Smooth muscle cell (in vitro differentiated cells): ENCODE data around the gene CMIP. TPM values are rescaled to one million over a fixed set of nuclear protein-coding genes. Genes with fewer than 3 reads are reported as not detected.

Experiments used
- DNase-seq: peaks from one replicate; lab custom pipeline; 2025; ENCODE audit not compliant: unreplicated experiment; lab: John Stamatoyannopoulos, UW
- H2AFZ ChIP-seq: fragments of 200-600 bp; sonication (generic); 2 replicates; pipeline ENCODE4 v1.6.0; 2016; ENCODE audit warnings: antibody characterized with exemption, low read depth, mild to moderate bottlenecking
- H3F3A ChIP-seq: fragments of 200-600 bp; sonication (generic); 2 replicates; pipeline ENCODE4 v1.6.0; 2017; ENCODE audit warnings: antibody characterized with exemption, low read depth
- H3K27ac ChIP-seq: fragments of 200-600 bp; sonication (generic); 2 replicates; pipeline ENCODE4 v1.5.1; 2016; ENCODE audit warnings: low read depth, mild to moderate bottlenecking
- H3K27me3 ChIP-seq: fragments of 200-600 bp; sonication (generic); 2 replicates; pipeline ENCODE4 v1.6.1; 2016; ENCODE audit warnings: low read depth, mild to moderate bottlenecking
- H3K36me3 ChIP-seq: fragments of 200-600 bp; sonication (generic); 2 replicates; pipeline ENCODE4 v1.5.1; 2016; ENCODE audit warnings: low read depth
- H3K4me1 ChIP-seq: fragments of 200-600 bp; sonication (generic); 2 replicates; pipeline ENCODE4 v1.5.1; 2016; ENCODE audit warnings: low read depth
- H3K4me2 ChIP-seq: fragments of 200-600 bp; sonication (generic); 2 replicates; pipeline ENCODE4 v1.6.0; 2016; ENCODE audit warnings: mild to moderate bottlenecking
- H3K4me3 ChIP-seq: fragments of 200-600 bp; sonication (generic); 2 replicates; pipeline ENCODE4 v1.5.1; 2016; ENCODE audit warnings: mild to moderate bottlenecking
- H3K79me2 ChIP-seq: fragments of 200-600 bp; sonication (generic); 2 replicates; pipeline ENCODE4 v1.6.0; 2016; ENCODE audit warnings: low read depth, mild to moderate bottlenecking
- H3K9ac ChIP-seq: fragments of 200-600 bp; sonication (generic); 2 replicates; pipeline ENCODE4 v1.6.0; 2016; ENCODE audit warnings: low read depth
- H3K9me3 ChIP-seq: fragments of 200-600 bp; sonication (generic); replicated peaks from 2 replicates; pipeline ENCODE4 v1.5.1; 2016; ENCODE audit warnings: low read depth
- H4K20me1 ChIP-seq: fragments of 200-600 bp; sonication (generic); 2 replicates; pipeline ENCODE4 v1.6.0; 2016; ENCODE audit warnings: low read depth
- CTCF ChIP-seq: fragments of 200-600 bp; sonication (generic); IDR thresholded peaks from 2 replicates; pipeline ENCODE4 v1.5.1; 2017; ENCODE audit warnings: borderline replicate concordance, mild to moderate bottlenecking, antibody characterized with exemption; ENCODE audit not compliant: insufficient read depth, poor library complexity, severe bottlenecking
- WGBS: methylation state at CpG from one replicate; pipeline ENCODE4 v1.1.7; 2016; ENCODE audit warnings: low lambda C conversion rate; 5-methylcytosine and 5-hydroxymethylcytosine counted together
- polyA plus RNA-seq: library from polyadenylated mRNA; unstranded; fragments of >200 nt; fragmentation: Nextera tagmentation; extraction: Ambion mirVana; gene quantifications from 2 replicates; pipeline ENCODE4 v1.2.1, GENCODE V29; 2016
- total RNA-seq: library from RNA; depleted of rRNA; stranded (reverse); fragments of >200 nt; gene quantifications from 2 replicates; pipeline ENCODE4 v1.2.3, GENCODE V29; 2014

Gene CMIP
- total and polyA plus RNA-seq, 2 experiments from 2014 or later, result 2.5 to 44.5 TPM

GRCh38 chr16:81624403-81624759, 179.8 kb downstream of the CMIP start:
- H3K4me3 ChIP-seq, result no peak overlapping the region
- no peak overlapping the region for H3K9ac ChIP-seq
- no peak overlapping the region for H2AFZ ChIP-seq
- H3F3A ChIP-seq, result peaks cover 5% of the 10 kb centered on the region
- WGBS, result 98% methylated on average over 5 of the region's 6 CpGs
- no peak overlapping the region for H3K4me2 ChIP-seq
- no peaks in the 10 kb centered on the region for H4K20me1 ChIP-seq
- peak overlapping the region; percentile 56 for H3K27ac ChIP-seq
- TF ChIP-seq CTCF, result no peak
- H3K36me3 ChIP-seq, result no peaks in the 10 kb centered on the region
- H3K4me1 ChIP-seq, result peaks cover 4% of the 10 kb centered on the region
- no peaks in the 10 kb centered on the region for H3K9me3 ChIP-seq
- no peak for DNase-seq
- H3K79me2 ChIP-seq, result peaks cover 19% of the 10 kb centered on the region
- H3K27me3 ChIP-seq, result no peaks in the 10 kb centered on the region

GRCh38 chr16:81624760-81625543, 180.3 kb downstream of the CMIP start:
- no peak overlapping the region for H3K4me2 ChIP-seq
- peaks cover 5% of the 10 kb centered on the region for H3F3A ChIP-seq
- H2AFZ ChIP-seq, result no peak overlapping the region
- H3K79me2 ChIP-seq, result peaks cover 15% of the 10 kb centered on the region
- no peak for DNase-seq
- H3K9ac ChIP-seq, result peak overlapping the region; percentile 35
- no peak overlapping the region for H3K4me3 ChIP-seq
- peaks cover 4% of the 10 kb centered on the region for H3K4me1 ChIP-seq
- no peaks in the 10 kb centered on the region for H3K9me3 ChIP-seq
- 88% methylated on average over 11 of the region's 11 CpGs for WGBS
- no peaks in the 10 kb centered on the region for H4K20me1 ChIP-seq
- TF ChIP-seq CTCF, result no peak
- H3K36me3 ChIP-seq, result no peaks in the 10 kb centered on the region
- H3K27me3 ChIP-seq, result no peaks in the 10 kb centered on the region
- peak overlapping the region; percentile 56 for H3K27ac ChIP-seq

GRCh38 chr16:81625544-81626153, 181.0 kb downstream of the CMIP start:
- no peak overlapping the region for H3K4me3 ChIP-seq
- DNase-seq, result no peak
- H3K4me2 ChIP-seq, result no peak overlapping the region
- H3K9me3 ChIP-seq, result no peaks in the 10 kb centered on the region
- H3K36me3 ChIP-seq, result no peaks in the 10 kb centered on the region
- H3K79me2 ChIP-seq, result peaks cover 9% of the 10 kb centered on the region
- peak overlapping the region; percentile 56 for H3K27ac ChIP-seq
- H3K4me1 ChIP-seq, result peaks cover 7% of the 10 kb centered on the region
- H2AFZ ChIP-seq, result no peak overlapping the region
- no peaks in the 10 kb centered on the region for H3K27me3 ChIP-seq
- H3F3A ChIP-seq, result peaks cover 5% of the 10 kb centered on the region
- no peak for TF ChIP-seq CTCF
- H3K9ac ChIP-seq, result peak overlapping the region; percentile 35
- WGBS, result 80% methylated on average over 9 of the region's 9 CpGs
- H4K20me1 ChIP-seq, result no peaks in the 10 kb centered on the region
